ENCODE data around the gene SSH2. TPM values are rescaled to one million over a fixed set of nuclear protein-coding genes. Genes with fewer than 3 reads are reported as not detected.

The SSH2 gene
- polyA plus RNA-seq, 3 donors, result 31.9 to 66.6 (median 54.0) TPM

DNA sequence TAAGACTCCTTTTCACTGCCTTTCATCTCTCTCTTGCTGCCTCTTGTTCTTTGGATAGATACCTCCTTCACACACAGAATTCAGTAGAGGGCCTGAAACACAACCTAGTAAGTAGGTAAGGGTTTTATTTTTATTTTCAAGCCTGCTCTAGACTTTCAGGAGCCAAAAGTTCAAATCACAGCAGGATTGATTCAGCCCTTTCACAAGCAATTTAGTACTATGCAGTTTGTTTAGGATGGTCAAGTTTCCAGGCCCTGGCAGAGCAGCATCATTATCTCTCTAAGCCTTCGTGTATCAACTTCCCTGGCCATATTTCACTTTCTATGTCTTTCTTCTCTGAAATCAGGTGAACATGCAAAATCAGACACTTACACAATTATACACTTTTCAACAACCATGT is 158.5 kb downstream of the SSH2 start:
- H3K9me3 Mint-ChIP-seq, result no peaks in the 10 kb centered on the region
- Histone ChIP-seq H3K27ac (ENCODE audit: low read depth in 1 of 2, low read length in 2 of 2) (no peak overlapping the region), H3K36me3 (replicated peaks in 1 of 2; ENCODE audit: control insufficient read depth in 1 of 2, insufficient read depth in 2 of 2, low read length in 2 of 2) (peaks cover 1 to 9% of the 10 kb centered on the region in 2 donors), H3K4me1 (ENCODE audit: control insufficient read depth in 1 of 2, insufficient read depth in 2 of 2, low read length in 2 of 2) (no peaks in the 10 kb centered on the region), H3K9me3 (replicated peaks in 1 of 2; ENCODE audit: control insufficient read depth in 1 of 2, insufficient read depth in 1 of 2, low read length in 2 of 2) (no peaks in the 10 kb centered on the region), H3K4me2 (replicated peaks; ENCODE audit: extremely low read depth, low read length, poor library complexity, severe bottlenecking) (no peak overlapping the region), H3K9ac (ENCODE audit: insufficient read depth, low read length, poor library complexity, severe bottlenecking) (no peak overlapping the region), H4K20me1 (ENCODE audit: insufficient read depth, low read length) (no peaks in the 10 kb centered on the region), H3K79me2 (ENCODE audit: insufficient read depth, low read length) (no peaks in the 10 kb centered on the region), H2AFZ (ENCODE audit: insufficient read depth, low read depth, low read length, poor library complexity, severe bottlenecking) (no peak overlapping the region), H3K27me3 (ENCODE audit: control insufficient read depth in 2 of 2, insufficient read depth in 2 of 2, low read length in 2 of 2) (no peaks in the 10 kb centered on the region), H3K4me3 (replicated peaks in 1 of 3; ENCODE audit: low read depth in 2 of 3, low read length in 3 of 3) (no peak overlapping the region)
- peaks cover 0 to 1% (median 0%) of the 10 kb centered on the region in 3 donors for H3K27me3 Mint-ChIP-seq (ENCODE audit: low read depth in 3 of 3)
- peaks cover 14 to 15% of the 10 kb centered on the region in 2 donors for H3K36me3 Mint-ChIP-seq
- intact Hi-C loops (cut with micrococcal nuclease), result loop anchor here in 1 of 2 donors (10.0 kb wide), 1 partner anchor 127 kb away; no protein-coding TSS in a partner anchor
- H3K4me1 Mint-ChIP-seq, result peaks cover 10% of the 10 kb centered on the region
- 100% methylated on average over 1 of the region's 1 CpG for WGBS (ENCODE audit: insufficient coverage)
- H3K4me3 Mint-ChIP-seq, result no peak overlapping the region
- no peak for TF ChIP-seq CTCF (IDR thresholded peaks at IDR 0.05)
- DNase-seq, result no peak
- H3K27ac Mint-ChIP-seq, result no peak overlapping the region

- H4K20me1 ChIP-seq (ENCODE audit: insufficient read depth, low read length), result no peaks in the 10 kb centered on the region
- H3K4me1 Mint-ChIP-seq, result peaks cover 2% of the 10 kb centered on the region
Observed at GRCh38 chr17:29769225-29769624, 160.8 kb downstream of the SSH2 start.

More at GRCh38 chr17:29769225-29769624, 160.8 kb downstream of the SSH2 start:
- H3K27ac ChIP-seq (ENCODE audit: low read depth in 1 of 2, low read length in 2 of 2), result no peak overlapping the region
- H3K9me3 Mint-ChIP-seq, result no peaks in the 10 kb centered on the region
- H3K79me2 ChIP-seq (ENCODE audit: insufficient read depth, low read length), result no peaks in the 10 kb centered on the region
- H3K27ac Mint-ChIP-seq, result no peak overlapping the region
- no peak for DNase-seq
- no peak overlapping the region for H3K4me3 Mint-ChIP-seq
- H2AFZ ChIP-seq (ENCODE audit: insufficient read depth, low read depth, low read length, poor library complexity, severe bottlenecking), result no peak overlapping the region
- H3K36me3 ChIP-seq (replicated peaks in 1 of 2; ENCODE audit: control insufficient read depth in 1 of 2, insufficient read depth in 2 of 2, low read length in 2 of 2), result no peaks in the 10 kb centered on the region
- H3K4me2 ChIP-seq (replicated peaks; ENCODE audit: extremely low read depth, low read length, poor library complexity, severe bottlenecking), result no peak overlapping the region
- no peak overlapping the region for H3K9ac ChIP-seq (ENCODE audit: insufficient read depth, low read length, poor library complexity, severe bottlenecking)
- no peaks in the 10 kb centered on the region for H3K4me1 ChIP-seq (ENCODE audit: control insufficient read depth in 1 of 2, insufficient read depth in 2 of 2, low read length in 2 of 2)
- H3K27me3 Mint-ChIP-seq (ENCODE audit: low read depth in 3 of 3), result peaks cover 0 to 1% (median 0%) of the 10 kb centered on the region in 3 donors
- no peaks in the 10 kb centered on the region for H3K27me3 ChIP-seq (ENCODE audit: control insufficient read depth in 2 of 2, insufficient read depth in 2 of 2, low read length in 2 of 2)
- no peaks in the 10 kb centered on the region for H3K9me3 ChIP-seq (replicated peaks in 1 of 2; ENCODE audit: control insufficient read depth in 1 of 2, insufficient read depth in 1 of 2, low read length in 2 of 2)
- TF ChIP-seq CTCF (IDR thresholded peaks at IDR 0.05), result no peak
- intact Hi-C loops (cut with micrococcal nuclease), result no loop called here
- H3K36me3 Mint-ChIP-seq, result peaks cover 0 to 2% of the 10 kb centered on the region in 2 donors
- no peak overlapping the region for H3K4me3 ChIP-seq (replicated peaks in 1 of 3; ENCODE audit: low read depth in 2 of 3, low read length in 3 of 3)
